Activated naive CD4-positive, alpha-beta T cell treated with Interleukin-2 at 50 U/mL for 16 hours (primary cell): ENCODE measurements around the gene ZNF611.
"Not testable (repeated sequence)": the region's sequence is repeated elsewhere in the genome, so short reads cannot be mapped to it uniquely, and the experiment has no call there.

Source experiments
- DNase-seq: peaks from one replicate; pipeline ENCODE4 v3.0.0-alpha.2; 2020

The ZNF611 gene

GRCh38 chr19:52734893-52735661 is at the start of gene ZNF611:
ZNF611 (minus strand) TSS chr19:52735044; CDS start chr19:52715894, 19,150 bp downstream.
- DNase-seq = peak; percentile 99

GRCh38 chr19:52782864-52783263 is 48.0 kb upstream of the ZNF611 start:
- DNase-seq = not testable (repeated sequence)

GRCh38 chr19:52778811-52779210 is 44.0 kb upstream of the ZNF611 start:
- DNase-seq = peak; percentile 61

- DNase-seq = not testable (repeated sequence)
Observed at GRCh38 chr19:52756447-52756846, 21.6 kb upstream of the ZNF611 start.

GRCh38 chr19:52749780-52750179 is 14.9 kb upstream of the ZNF611 start:
- DNase-seq = no peak

GRCh38 chr19:52748336-52748950 is 13.6 kb upstream of the ZNF611 start:
- no peak for DNase-seq

GRCh38 chr19:52745919-52746318 is 11.1 kb upstream of the ZNF611 start:
- DNase-seq = not testable (repeated sequence)

- DNase-seq = no peak
Observed at GRCh38 chr19:52743091-52743490, 8.2 kb upstream of the ZNF611 start.

- DNase-seq = no peak
Observed at GRCh38 chr19:52742516-52742915, 7.7 kb upstream of the ZNF611 start.

GRCh38 chr19:52741951-52742485 is 7.2 kb upstream of the ZNF611 start:
- no peak for DNase-seq

GRCh38 chr19:52741371-52741770 is 6.5 kb upstream of the ZNF611 start:
- DNase-seq = not testable (repeated sequence)

GRCh38 chr19:52739576-52739975 is 4.7 kb upstream of the ZNF611 start:
- no peak for DNase-seq

GRCh38 chr19:52735734-52736133 is 890 bp upstream of the ZNF611 start:
- DNase-seq = no peak

GRCh38 chr19:52734331-52734892 is 432 bp downstream of the ZNF611 start:
- DNase-seq = no peak

- not testable (repeated sequence) for DNase-seq
Observed at GRCh38 chr19:52726051-52726450, 8.8 kb downstream of the ZNF611 start.

- DNase-seq = no peak
Observed at GRCh38 chr19:52725528-52725961, 9.3 kb downstream of the ZNF611 start.

- DNase-seq = no peak
Observed at GRCh38 chr19:52724701-52725514, 9.9 kb downstream of the ZNF611 start.

- not testable (repeated sequence) for DNase-seq
Observed at GRCh38 chr19:52723907-52724598, 10.8 kb downstream of the ZNF611 start.

- no peak for DNase-seq
Observed at GRCh38 chr19:52722062-52723003, 12.5 kb downstream of the ZNF611 start.

GRCh38 chr19:52720541-52720940 is 14.3 kb downstream of the ZNF611 start:
- DNase-seq = not testable (repeated sequence)

GRCh38 chr19:52716522-52716921 is 18.3 kb downstream of the ZNF611 start:
- no peak for DNase-seq
